Large intestine (tissue), 3 donors: ENCODE data around the gene CLEC2D. TPM values are rescaled to one million over a fixed set of nuclear protein-coding genes. Genes with fewer than 3 reads are reported as not detected.
"Not testable (repeated sequence)": the region's sequence is repeated elsewhere in the genome, so short reads cannot be mapped to it uniquely, and the experiment has no call there.

Experiments used
- DNase-seq, 2 donors: peaks; one replicate each; pipeline versions ENCODE4 v3.0.0 to v3.0.0-alpha.2; 2013
- H3K27ac ChIP-seq: one replicate; pipeline ENCODE4 v1.5.1; 2013; ENCODE audit warnings: low read length
- H3K27me3 ChIP-seq: 2 replicates; pipeline ENCODE4 v1.6.1; 2013; ENCODE audit warnings: low read length; ENCODE audit not compliant: control insufficient read depth, insufficient read depth
- H3K36me3 ChIP-seq: 2 replicates; pipeline ENCODE4 v1.6.1; 2013; ENCODE audit warnings: low read length; ENCODE audit not compliant: control insufficient read depth, insufficient read depth
- H3K4me1 ChIP-seq: one replicate; pipeline ENCODE4 v1.6.1; 2013; ENCODE audit warnings: low read length; ENCODE audit not compliant: control insufficient read depth, insufficient read depth
- H3K4me3 ChIP-seq: one replicate; pipeline ENCODE4 v1.5.1; 2013; ENCODE audit warnings: low read length
- H3K9me3 ChIP-seq: one replicate; pipeline ENCODE4 v1.6.1; 2013; ENCODE audit warnings: mild to moderate bottlenecking, low read depth, low read length, moderate library complexity; ENCODE audit not compliant: control insufficient read depth
- WGBS: methylation state at CpG from one replicate; pipeline ENCODE4 v1.1.5; 2013; ENCODE audit warnings: low lambda C conversion rate; ENCODE audit not compliant: insufficient coverage; 5-methylcytosine and 5-hydroxymethylcytosine counted together
- polyA plus RNA-seq: library from polyadenylated mRNA; unstranded; fragments of 120-200 nt; gene quantifications from one replicate; pipeline ENCODE4 v1.2.1, GENCODE V29; 2013

CLEC2D gene
- polyA plus RNA-seq, 1 donor = 9.9 TPM

GRCh38 chr12:9642606-9643265 lies 26.8 kb upstream of the CLEC2D start:
- Histone ChIP-seq H3K4me3 (no peak overlapping the region), H3K36me3 (no peaks in the 10 kb centered on the region), H3K4me1 (peaks cover 4% of the 10 kb centered on the region), H3K9me3 (peaks cover 6% of the 10 kb centered on the region), H3K27ac (no peak overlapping the region), H3K27me3 (no peaks in the 10 kb centered on the region)
- no CpG with 5 or more reads among the region's 15 CpGs for WGBS
- DNase-seq = no peak

DNA sequence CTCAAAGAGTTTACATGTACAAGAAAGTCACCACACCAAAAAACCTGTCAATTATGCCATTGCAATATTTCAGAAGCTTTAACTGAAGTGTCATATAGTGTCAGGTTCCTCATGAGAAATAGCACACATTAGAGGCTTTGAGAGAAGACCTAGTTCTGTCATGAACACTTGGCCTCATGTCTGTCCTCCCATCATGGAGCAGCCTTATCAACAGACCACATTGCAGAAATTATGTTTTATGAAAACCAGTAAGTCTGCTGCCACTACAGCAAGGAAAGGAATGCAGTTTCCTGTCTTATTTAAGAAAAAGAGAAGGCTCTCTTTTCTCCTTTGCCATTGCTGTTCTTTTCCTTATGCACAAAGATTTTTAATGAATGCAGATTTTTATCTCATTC lies 26.2 kb upstream of the CLEC2D start:
- no peaks in the 10 kb centered on the region for H3K27me3 ChIP-seq
- no peak for DNase-seq
- no peaks in the 10 kb centered on the region for H3K36me3 ChIP-seq
- H3K4me1 ChIP-seq = peaks cover 4% of the 10 kb centered on the region
- no peak overlapping the region for H3K4me3 ChIP-seq
- H3K27ac ChIP-seq = no peak overlapping the region
- H3K9me3 ChIP-seq = peaks cover 6% of the 10 kb centered on the region

DNA sequence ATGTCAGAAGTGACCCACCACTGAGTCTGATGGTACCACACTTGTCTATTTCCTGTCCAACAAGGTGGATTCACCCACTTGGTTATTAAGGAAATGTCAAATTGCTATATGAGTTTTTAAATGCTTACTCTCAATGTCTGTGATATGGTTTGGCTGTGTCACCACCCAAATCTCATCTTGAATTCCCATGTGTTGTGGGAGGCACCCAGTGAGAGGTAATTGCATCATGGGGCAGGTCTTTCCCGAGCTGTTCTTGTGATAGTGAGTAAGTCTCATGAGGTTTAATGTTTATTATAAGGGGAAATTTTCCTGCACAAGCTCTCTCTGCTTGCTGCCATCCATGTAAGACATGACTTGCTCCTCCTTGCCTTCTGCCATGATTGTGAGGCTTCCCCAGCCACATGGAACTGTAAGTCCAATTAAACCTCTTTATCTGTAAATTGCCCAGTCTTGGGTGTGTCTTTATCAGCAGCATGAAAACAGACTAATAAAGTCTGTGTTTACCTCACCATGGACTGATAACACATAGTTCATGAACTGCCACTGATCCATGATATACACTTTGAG lies 24.4 kb upstream of the CLEC2D start:
- not testable (repeated sequence) for H3K27ac ChIP-seq, H3K9me3 ChIP-seq, H3K4me1 ChIP-seq, H3K4me3 ChIP-seq, H3K27me3 ChIP-seq, DNase-seq, H3K36me3 ChIP-seq
- no CpG with 5 or more reads among the region's 1 CpG for WGBS

DNA sequence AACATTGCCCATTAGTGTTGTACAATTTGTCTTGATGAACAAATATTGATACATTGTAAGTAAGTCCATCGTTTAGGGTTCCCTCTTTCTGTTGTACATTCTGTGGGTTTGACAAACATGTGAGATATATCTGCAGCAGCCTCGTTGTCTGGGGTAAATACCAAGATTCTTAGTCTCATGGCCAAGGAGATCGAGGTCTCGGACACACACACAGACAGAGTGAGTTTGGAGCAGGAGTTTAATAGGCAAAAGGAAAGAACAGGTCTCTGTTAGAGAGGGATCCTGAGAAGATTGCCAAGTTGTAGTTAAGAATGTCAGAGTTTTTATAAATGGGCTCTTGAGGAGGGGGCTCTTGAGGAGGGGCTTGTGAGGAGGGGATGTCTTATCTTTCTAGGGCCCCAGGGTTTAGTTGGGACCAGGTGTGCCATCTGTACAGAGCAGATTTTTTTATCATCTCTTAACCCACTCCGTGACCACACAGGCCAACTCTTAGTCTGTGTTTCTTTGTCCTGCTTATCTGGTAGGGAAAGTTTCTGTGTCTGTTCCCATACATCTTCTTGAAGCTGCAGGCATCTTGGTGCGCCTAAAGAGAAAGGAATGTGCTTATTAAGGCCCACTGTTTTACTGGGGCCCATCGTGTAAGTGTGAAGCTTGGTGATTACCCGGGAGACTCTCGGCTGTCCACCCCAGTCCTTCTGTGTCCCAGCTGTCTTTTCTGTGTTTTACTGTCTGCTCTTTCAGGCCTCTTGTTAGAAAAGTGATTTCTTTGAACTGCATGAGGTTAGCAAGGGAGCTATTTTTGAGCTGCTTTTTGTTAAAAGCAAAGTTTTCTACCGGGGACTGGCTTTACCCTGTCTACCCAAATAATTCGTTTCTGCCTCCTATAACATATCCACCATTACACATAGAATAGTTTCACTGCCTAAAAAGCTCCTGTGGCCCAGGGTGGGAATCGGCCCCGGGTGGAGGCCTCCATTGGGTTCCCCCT lies 22.4 kb upstream of the CLEC2D start:
- Histone ChIP-seq H3K27ac (peak overlapping the region; percentile 81), H3K36me3 (no peaks in the 10 kb centered on the region), H3K4me1 (peaks cover 4% of the 10 kb centered on the region), H3K4me3 (peak overlapping the region; percentile 82), H3K27me3 (no peaks in the 10 kb centered on the region), H3K9me3 (peaks cover 3% of the 10 kb centered on the region)
- no CpG with 5 or more reads among the region's 13 CpGs for WGBS
- DNase-seq = no peak

DNA sequence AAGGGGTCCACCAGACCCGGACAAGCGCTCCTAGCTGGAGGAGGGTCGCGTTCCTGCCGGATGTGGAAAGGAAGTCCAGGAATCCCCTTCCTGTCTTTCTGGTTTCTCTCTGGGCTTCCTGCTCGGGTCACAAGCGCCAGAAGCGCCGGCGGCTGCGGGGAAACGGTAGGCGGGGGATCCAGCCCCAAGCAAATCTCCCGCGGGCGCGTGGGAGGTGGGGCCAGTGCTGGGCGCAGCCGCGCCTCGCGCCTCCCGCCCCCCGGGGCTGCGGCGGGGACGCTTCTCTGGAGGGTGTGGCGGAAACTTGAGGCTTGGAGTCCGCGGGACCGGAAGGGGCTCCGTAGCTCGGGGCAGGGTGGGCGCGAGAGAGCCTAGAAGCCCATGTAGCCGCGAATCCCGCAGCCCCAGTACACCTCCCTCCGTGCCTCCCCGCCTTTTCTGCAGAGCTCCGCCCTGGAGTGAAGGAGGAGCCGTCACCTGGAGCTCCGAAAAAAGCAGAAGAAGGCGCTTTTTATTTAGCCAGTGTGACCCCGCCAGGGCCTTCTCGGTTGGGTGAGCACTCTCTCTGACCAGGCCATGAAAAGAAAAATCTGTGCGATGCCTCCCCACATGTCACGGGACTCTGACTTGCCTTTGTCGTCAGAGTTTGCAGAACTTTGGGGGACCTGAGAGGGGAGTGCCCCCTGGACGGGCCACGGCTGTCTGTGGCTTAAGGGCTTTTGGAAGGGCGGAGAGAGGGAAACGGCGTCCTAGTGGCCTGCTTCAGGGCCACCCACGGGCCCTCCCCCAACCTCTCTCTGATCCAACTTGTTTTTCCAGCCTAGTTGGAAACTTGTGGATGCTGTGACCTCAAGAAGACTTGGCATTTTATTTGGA lies 21.4 kb upstream of the CLEC2D start:
- DNase-seq = peak; percentile 82 to 90
- H3K27me3 ChIP-seq = no peaks in the 10 kb centered on the region
- H3K36me3 ChIP-seq = no peaks in the 10 kb centered on the region
- peaks cover 4% of the 10 kb centered on the region for H3K4me1 ChIP-seq
- H3K9me3 ChIP-seq = no peaks in the 10 kb centered on the region
- H3K27ac ChIP-seq = peak overlapping the region; percentile 81
- peak overlapping the region; percentile 82 for H3K4me3 ChIP-seq
- no CpG with 5 or more reads among the region's 55 CpGs for WGBS

GRCh38 chr12:9648701-9649531 lies 20.6 kb upstream of the CLEC2D start:
- Histone ChIP-seq H3K27ac (peak overlapping the region; percentile 81), H3K36me3 (peaks cover 6% of the 10 kb centered on the region), H3K27me3 (no peaks in the 10 kb centered on the region), H3K9me3 (no peaks in the 10 kb centered on the region), H3K4me3 (peak overlapping the region; percentile 82), H3K4me1 (peaks cover 4% of the 10 kb centered on the region)
- peak in 1 of 2 donors; percentile 33 for DNase-seq
- 7% methylated on average over 2 of the region's 13 CpGs for WGBS

DNA sequence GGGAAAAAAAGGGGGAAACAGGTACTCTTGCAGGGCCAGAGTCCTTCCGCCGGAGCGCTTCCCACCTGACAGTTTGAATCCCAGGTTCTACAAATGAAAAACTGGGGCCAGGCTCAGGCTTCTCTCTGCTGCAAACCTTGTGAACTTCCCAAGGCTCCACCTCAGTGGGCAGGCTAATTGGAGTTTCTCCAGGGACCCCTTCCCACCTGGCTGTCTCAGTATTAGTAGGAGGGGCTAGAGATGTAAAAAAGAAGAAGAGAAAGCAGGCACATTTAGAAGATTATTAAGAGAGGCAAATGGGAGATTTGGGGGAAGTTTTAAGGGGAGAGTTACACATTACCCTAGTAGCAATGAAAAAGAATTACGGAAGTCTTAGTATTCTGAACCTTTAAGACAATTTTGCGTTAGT lies 20.0 kb upstream of the CLEC2D start:
- Histone ChIP-seq H3K4me3 (peak overlapping the region; percentile 82), H3K27ac (peak overlapping the region; percentile 81), H3K4me1 (peaks cover 4% of the 10 kb centered on the region), H3K27me3 (no peaks in the 10 kb centered on the region), H3K36me3 (peaks cover 11% of the 10 kb centered on the region), H3K9me3 (no peaks in the 10 kb centered on the region)
- no peak for DNase-seq
- WGBS = 40% methylated on average over 1 of the region's 5 CpGs

GRCh38 chr12:9650151-9650576 lies 19.3 kb upstream of the CLEC2D start:
- Histone ChIP-seq H3K4me3 (peak overlapping the region; percentile 82), H3K4me1 (peaks cover 4% of the 10 kb centered on the region), H3K27ac (no peak overlapping the region), H3K9me3 (no peaks in the 10 kb centered on the region), H3K27me3 (no peaks in the 10 kb centered on the region), H3K36me3 (peaks cover 14% of the 10 kb centered on the region)
- peak in 1 of 2 donors; percentile 6 for DNase-seq
- WGBS = 60% methylated on average over 1 of the region's 4 CpGs

DNA sequence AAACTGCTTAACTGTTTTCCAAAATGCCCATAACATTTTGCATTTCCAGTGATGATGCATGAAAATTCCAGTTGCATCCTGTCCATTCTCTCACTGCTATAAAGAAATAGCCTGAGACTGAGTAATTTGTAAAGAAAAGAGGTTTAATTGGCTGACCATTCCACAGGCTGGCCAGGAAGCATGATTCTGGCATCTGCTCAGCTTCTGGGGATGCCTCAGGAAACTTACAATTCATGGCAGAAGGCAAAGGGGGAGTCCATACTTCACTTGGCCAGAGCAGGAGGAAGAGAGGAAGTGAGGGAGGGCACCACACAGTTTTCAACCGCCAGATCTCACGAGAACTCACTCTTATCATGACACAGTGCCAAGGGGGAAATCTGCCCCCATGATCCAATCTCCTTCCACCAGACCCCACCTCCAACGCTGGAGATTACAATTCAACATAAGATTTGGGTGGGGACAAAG lies 18.2 kb upstream of the CLEC2D start:
- Histone ChIP-seq H3K4me3 (no peak overlapping the region), H3K27ac (no peak overlapping the region)

More for the DNA sequence above, 18.2 kb upstream of the CLEC2D start:
- no CpG with 5 or more reads among the region's 3 CpGs for WGBS
- peaks cover 4% of the 10 kb centered on the region for H3K4me1 ChIP-seq
- no peaks in the 10 kb centered on the region for H3K9me3 ChIP-seq
- H3K27me3 ChIP-seq = no peaks in the 10 kb centered on the region
- no peak for DNase-seq
- H3K36me3 ChIP-seq = peaks cover 23% of the 10 kb centered on the region
